ENCODE results near the gene GRIN3B. TPM values are rescaled to one million over a fixed set of nuclear protein-coding genes. Genes with fewer than 3 reads are reported as not detected.

GRIN3B gene
- total RNA-seq, 4 donors from 2014 or later = 0.48 TPM; not detected in 3

DNA sequence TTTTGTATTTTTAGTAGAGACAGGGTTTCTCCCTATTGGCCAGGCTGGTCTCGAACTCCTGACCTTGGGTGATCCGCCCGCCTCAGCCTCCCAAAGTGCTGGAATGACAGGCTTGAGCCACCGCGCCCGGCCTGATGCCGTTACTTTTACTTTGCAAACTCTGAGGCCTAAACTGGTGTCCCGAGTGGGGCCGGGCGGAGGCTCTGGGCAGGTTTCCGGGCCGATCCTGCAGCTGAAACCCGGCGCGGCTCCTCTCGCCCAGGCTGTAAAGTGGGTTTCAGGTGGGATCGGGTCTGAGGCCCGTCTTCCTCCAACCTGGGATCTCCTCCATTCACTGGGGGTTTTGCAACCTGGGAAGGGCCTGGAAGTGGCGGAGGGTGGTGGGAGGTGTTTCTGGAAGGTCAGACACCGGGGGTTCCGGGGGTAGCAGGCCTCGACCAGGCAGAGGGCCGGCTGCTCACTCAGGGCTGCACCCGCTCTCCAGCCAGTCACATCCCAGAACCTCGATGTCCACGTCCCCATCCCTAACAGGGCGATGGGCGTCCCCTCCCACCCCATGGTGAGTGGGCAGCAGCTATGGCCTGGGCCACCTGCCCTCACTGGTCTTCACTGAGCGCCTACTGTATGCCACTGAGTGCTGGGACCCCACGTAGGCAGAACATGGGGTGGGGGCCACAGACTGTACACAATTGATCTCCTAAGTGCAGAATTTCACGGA is 37.4 kb upstream of the GRIN3B start:
- Histone ChIP-seq H3K27me3 (no peaks in the 10 kb centered on the region), H3K9me3 (no peaks in the 10 kb centered on the region), H3K4me3 (no peak overlapping the region), H3K4me1 (no peaks in the 10 kb centered on the region), H3K27ac (no peak overlapping the region), H3K36me3 (no peaks in the 10 kb centered on the region)
- DNase-seq = no peak
- no peak for TF ChIP-seq POLR2A (IDR thresholded peaks at IDR 0.05)
- TF ChIP-seq, protein P1, sequence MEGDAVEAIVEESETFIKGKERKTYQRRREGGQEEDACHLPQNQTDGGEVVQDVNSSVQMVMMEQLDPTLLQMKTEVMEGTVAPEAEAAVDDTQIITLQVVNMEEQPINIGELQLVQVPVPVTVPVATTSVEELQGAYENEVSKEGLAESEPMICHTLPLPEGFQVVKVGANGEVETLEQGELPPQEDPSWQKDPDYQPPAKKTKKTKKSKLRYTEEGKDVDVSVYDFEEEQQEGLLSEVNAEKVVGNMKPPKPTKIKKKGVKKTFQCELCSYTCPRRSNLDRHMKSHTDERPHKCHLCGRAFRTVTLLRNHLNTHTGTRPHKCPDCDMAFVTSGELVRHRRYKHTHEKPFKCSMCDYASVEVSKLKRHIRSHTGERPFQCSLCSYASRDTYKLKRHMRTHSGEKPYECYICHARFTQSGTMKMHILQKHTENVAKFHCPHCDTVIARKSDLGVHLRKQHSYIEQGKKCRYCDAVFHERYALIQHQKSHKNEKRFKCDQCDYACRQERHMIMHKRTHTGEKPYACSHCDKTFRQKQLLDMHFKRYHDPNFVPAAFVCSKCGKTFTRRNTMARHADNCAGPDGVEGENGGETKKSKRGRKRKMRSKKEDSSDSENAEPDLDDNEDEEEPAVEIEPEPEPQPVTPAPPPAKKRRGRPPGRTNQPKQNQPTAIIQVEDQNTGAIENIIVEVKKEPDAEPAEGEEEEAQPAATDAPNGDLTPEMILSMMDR (IDR thresholded peaks at IDR 0.05) = no peak
- intact Hi-C loops (cut with DNase I; ENCODE audit: low total_unique reads) = no loop called here

DNA sequence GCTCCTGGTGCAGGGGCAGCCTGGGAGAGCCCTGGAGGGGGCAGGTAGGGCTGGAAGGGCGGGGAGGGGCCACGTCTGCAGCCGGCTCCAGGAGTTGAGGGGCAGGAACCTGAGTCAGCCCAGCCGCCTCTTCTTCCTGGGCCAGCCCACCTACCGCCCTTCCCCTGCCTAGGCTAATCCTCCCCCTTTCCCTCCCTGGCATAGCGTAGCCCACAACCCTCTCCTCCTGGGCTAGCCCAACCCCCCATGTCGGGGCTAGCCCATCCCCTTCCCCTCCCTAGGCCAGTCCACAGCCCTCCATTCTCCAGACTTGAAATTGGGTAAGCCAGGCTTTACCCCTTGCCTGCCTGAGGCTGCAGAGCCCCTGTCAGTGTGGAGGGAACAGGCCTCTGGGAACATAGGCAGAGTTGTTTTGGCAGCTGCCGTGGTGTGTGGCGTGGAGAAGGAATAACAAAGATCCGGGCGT is 36.7 kb upstream of the GRIN3B start:
- Histone ChIP-seq H3K4me3 (no peak overlapping the region), H3K27me3 (no peaks in the 10 kb centered on the region), H3K4me1 (no peaks in the 10 kb centered on the region), H3K36me3 (no peaks in the 10 kb centered on the region), H3K9me3 (no peaks in the 10 kb centered on the region), H3K27ac (no peak overlapping the region)
- DNase-seq = no peak
- intact Hi-C loops (cut with DNase I; ENCODE audit: low total_unique reads) = no loop called here
- TF ChIP-seq, protein P1 (IDR thresholded peaks at IDR 0.05) = no peak
- no peak for TF ChIP-seq POLR2A (IDR thresholded peaks at IDR 0.05)

DNA sequence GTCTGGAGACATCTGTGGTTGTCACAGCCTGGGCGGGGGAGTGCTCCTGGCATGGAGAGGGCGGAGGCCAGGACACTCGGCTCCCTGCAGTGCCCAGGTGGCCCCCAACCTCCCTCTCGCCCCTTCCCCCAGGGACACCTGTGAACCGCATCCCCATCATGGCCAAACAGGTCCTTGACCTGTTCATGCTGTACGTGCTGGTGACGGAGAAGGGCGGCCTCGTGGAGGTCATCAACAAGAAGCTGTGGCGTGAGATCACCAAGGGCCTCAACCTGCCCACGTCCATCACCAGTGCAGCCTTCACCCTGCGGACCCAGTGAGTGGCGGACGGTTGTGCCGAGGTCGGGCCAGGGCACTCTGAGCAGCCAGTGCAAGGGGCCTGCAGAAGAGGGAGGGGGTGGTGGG is 36.1 kb upstream of the GRIN3B start:
- intact Hi-C loops (cut with DNase I; ENCODE audit: low total_unique reads) = no loop called here
- Histone ChIP-seq H3K27ac (no peak overlapping the region), H3K4me3 (no peak overlapping the region), H3K9me3 (no peaks in the 10 kb centered on the region), H3K27me3 (no peaks in the 10 kb centered on the region), H3K4me1 (no peaks in the 10 kb centered on the region), H3K36me3 (no peaks in the 10 kb centered on the region)
- TF ChIP-seq, protein P1 (IDR thresholded peaks at IDR 0.05) = no peak
- no peak for TF ChIP-seq POLR2A (IDR thresholded peaks at IDR 0.05)
- DNase-seq = no peak

DNA sequence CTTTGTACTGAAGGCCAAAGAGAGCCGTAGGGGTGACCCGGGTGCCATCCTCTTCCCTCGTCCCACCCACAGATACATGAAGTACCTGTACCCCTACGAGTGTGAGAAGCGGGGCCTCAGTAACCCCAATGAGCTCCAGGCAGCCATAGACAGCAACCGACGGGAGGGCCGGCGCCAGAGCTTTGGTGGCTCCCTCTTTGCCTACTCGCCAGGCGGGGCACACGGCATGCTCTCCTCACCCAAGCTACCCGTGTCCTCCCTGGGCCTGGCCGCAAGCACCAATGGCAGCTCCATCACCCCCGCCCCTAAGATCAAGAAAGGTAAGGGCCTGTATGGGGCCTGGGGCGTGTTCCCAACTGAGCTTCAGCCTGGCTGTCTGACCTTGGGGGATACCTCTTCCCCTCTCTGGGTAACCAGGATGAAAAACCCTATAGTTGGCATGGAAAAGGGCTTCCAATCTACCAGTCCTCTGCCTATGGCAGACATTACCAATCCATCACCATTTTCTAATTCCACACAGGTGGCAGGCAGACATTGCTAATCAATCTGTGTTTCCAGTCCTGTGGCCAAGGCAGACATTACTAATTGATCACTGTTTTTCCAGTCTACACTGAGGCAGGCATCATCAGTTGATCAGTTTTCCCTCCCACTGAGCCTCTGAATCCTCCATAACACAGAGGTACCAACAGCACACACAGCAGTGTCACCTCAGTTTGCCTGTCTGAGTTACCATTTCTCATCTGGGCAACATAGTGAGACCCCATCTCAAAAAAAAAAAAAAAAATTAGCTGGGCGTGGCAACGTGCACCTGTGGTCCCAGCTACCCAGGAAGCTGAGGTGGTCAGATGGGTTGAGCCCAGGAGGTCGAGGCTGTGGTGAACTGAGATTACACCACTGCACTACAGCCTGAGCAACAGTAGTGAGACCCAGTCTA is 35.2 kb upstream of the GRIN3B start:
- intact Hi-C loops (cut with DNase I; ENCODE audit: low total_unique reads) = no loop called here

DNA sequence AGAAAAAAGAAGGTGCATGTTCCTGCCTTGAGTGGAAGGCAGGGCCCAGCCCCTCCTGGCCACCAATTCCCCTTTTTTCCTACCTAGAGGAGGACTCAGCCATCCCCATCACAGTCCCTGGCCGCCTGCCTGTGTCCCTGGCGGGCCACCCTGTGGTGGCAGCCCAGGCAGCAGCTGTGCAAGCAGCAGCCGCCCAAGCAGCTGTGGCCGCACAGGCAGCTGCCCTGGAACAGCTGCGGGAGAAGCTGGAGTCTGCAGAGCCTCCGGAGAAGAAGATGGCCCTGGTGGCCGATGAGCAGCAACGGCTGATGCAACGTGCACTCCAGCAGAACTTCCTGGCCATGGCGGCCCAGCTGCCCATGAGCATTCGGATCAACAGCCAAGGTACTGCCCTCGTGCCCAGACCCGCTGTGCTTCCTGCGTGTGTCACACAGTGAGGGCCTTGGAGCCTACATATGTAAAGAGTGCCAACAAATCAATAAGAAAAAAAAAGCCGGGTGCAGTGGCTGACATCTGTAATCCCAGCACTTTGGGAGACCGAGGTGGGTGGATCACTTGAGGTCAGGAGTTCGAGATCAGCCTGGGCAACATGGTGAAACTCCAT is 33.6 kb upstream of the GRIN3B start:
- no peaks in the 10 kb centered on the region for H3K27me3 ChIP-seq
- TF ChIP-seq, protein P1 (IDR thresholded peaks at IDR 0.05) = no peak
- TF ChIP-seq POLR2A (IDR thresholded peaks at IDR 0.05) = no peak
- DNase-seq = no peak
- intact Hi-C loops (cut with DNase I; ENCODE audit: low total_unique reads) = no loop called here
- H3K36me3 ChIP-seq = no peaks in the 10 kb centered on the region
- no peak overlapping the region for H3K4me3 ChIP-seq
- H3K4me1 ChIP-seq = no peaks in the 10 kb centered on the region
- H3K9me3 ChIP-seq = peaks cover 0 to 7% of the 10 kb centered on the region in 2 donors
- no peak overlapping the region for H3K27ac ChIP-seq

More for the DNA sequence above, 35.2 kb upstream of the GRIN3B start:
- Histone ChIP-seq H3K4me3 (no peak overlapping the region), H3K36me3 (no peaks in the 10 kb centered on the region), H3K4me1 (no peaks in the 10 kb centered on the region), H3K9me3 (no peaks in the 10 kb centered on the region), H3K27ac (no peak overlapping the region), H3K27me3 (no peaks in the 10 kb centered on the region)
- DNase-seq = no peak
- no peak for TF ChIP-seq POLR2A (IDR thresholded peaks at IDR 0.05)

Measured in uterus (tissue), 4 donors.